Brain microvascular endothelial cell (primary cell): Measurements from ENCODE around the gene UBE3B.

Source experiments
- DNase-seq: peaks from one replicate; pipeline ENCODE4 v3.0.0-alpha.2; 2020
- H3K27ac ChIP-seq: fragments of 250-450 bp; sonication (Bioruptor Pico); 2 replicates; pipeline ENCODE4 v1.5.1; 2020; ENCODE audit warnings: mild to moderate bottlenecking, moderate library complexity
- H3K27me3 ChIP-seq: fragments of 250-450 bp; sonication (Bioruptor Pico); replicated peaks from 2 replicates; pipeline ENCODE4 v1.5.1; 2020; ENCODE audit warnings: mild to moderate bottlenecking
- H3K36me3 ChIP-seq: fragments of 250-450 bp; sonication (Bioruptor Pico); replicated peaks from 2 replicates; pipeline ENCODE4 v1.5.1; 2020; ENCODE audit warnings: mild to moderate bottlenecking
- H3K4me3 ChIP-seq: 2 replicates; pipeline ENCODE4 v1.5.1; 2011; ENCODE audit warnings: low read depth, mild to moderate bottlenecking, control low read depth, low read length, moderate library complexity
- in situ Hi-C: cut with HindIII; loops from 2 replicates; pipeline ENCODE4 v1.10.0; 2017; ENCODE audit warnings: low sequenced_read_pairs, low pct_ligation_motif_present
- TF ChIP-seq, protein P1 (sequence below): IDR thresholded peaks from 2 replicates; pipeline ENCODE4 v1.5.1; 2011; ENCODE audit warnings: low read depth, mild to moderate bottlenecking, moderate library complexity, low read length, control low read depth, inconsistent platforms; ENCODE audit errors: missing control alignments

Gene UBE3B

GRCh38 chr12:109554761-109555160, 77.3 kb downstream of the UBE3B start:
- TF ChIP-seq, protein P1, sequence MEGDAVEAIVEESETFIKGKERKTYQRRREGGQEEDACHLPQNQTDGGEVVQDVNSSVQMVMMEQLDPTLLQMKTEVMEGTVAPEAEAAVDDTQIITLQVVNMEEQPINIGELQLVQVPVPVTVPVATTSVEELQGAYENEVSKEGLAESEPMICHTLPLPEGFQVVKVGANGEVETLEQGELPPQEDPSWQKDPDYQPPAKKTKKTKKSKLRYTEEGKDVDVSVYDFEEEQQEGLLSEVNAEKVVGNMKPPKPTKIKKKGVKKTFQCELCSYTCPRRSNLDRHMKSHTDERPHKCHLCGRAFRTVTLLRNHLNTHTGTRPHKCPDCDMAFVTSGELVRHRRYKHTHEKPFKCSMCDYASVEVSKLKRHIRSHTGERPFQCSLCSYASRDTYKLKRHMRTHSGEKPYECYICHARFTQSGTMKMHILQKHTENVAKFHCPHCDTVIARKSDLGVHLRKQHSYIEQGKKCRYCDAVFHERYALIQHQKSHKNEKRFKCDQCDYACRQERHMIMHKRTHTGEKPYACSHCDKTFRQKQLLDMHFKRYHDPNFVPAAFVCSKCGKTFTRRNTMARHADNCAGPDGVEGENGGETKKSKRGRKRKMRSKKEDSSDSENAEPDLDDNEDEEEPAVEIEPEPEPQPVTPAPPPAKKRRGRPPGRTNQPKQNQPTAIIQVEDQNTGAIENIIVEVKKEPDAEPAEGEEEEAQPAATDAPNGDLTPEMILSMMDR, result no peak
- Histone ChIP-seq H3K36me3 (no peaks in the 10 kb centered on the region), H3K4me3 (no peak overlapping the region), H3K27me3 (peaks cover 3% of the 10 kb centered on the region), H3K27ac (no peak overlapping the region)
- in situ Hi-C loops, result no loop called here
- DNase-seq, result no peak

DNA sequence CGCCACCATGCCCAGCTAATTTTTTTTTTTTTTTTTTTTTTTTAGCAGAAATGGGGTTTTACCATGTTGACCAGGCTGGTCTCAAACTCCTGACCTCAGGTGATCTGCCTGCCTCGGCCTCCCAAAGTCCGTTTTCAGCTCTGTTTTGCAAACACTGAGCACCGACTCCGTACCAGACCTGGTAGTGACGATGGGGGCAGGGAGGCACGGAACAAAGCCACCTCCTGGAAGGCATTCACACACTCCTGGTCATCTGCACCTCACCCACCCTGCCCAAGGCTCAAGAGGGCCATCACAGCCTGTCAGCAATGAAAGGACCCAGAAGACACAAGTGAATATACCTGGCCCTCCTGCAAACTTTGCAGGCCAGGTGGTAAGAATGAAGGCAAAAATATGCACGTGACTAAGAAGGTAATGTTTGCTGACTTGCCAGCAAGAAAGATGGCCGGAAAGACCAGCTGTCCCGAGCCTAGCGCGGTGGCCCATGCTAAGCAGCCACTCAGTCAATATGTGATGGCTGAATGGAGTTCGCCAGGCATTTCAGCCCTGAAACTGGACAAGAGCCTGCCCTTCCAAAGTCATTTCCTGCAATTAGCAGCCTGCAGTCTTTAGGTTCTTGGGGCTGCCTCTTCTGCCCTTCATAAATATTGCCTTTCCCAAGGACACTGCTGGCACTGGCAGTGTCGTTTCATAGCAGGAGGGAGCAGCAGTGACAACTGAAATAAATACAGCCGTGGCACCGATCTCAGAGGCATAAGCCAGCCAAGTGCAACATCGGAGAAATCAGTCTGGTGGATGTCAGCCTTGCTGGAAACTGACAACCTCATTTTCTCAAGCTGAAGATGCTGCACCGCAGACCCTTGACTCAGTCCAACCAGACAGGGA, 78.2 kb downstream of the UBE3B start:
- no peak for DNase-seq
- TF ChIP-seq, protein P1, result no peak
- Histone ChIP-seq H3K36me3 (no peaks in the 10 kb centered on the region), H3K27ac (no peak overlapping the region), H3K27me3 (peaks cover 3% of the 10 kb centered on the region), H3K4me3 (no peak overlapping the region)
- in situ Hi-C loops, result no loop called here

- in situ Hi-C loops, result no loop called here
- Histone ChIP-seq H3K4me3 (no peak overlapping the region), H3K36me3 (no peaks in the 10 kb centered on the region), H3K27me3 (peaks cover 3% of the 10 kb centered on the region), H3K27ac (no peak overlapping the region)
- DNase-seq, result no peak
- TF ChIP-seq, protein P1, result no peak
Observed at GRCh38 chr12:109557200-109557599, 79.8 kb downstream of the UBE3B start.

- in situ Hi-C loops, result no loop called here
- DNase-seq, result no peak
- no peaks in the 10 kb centered on the region for H3K36me3 ChIP-seq
- H3K27me3 ChIP-seq, result peaks cover 3% of the 10 kb centered on the region
- no peak overlapping the region for H3K27ac ChIP-seq
- no peak overlapping the region for H3K4me3 ChIP-seq
- TF ChIP-seq, protein P1, result no peak
Observed at GRCh38 chr12:109557805-109558204, 80.4 kb downstream of the UBE3B start.

DNA sequence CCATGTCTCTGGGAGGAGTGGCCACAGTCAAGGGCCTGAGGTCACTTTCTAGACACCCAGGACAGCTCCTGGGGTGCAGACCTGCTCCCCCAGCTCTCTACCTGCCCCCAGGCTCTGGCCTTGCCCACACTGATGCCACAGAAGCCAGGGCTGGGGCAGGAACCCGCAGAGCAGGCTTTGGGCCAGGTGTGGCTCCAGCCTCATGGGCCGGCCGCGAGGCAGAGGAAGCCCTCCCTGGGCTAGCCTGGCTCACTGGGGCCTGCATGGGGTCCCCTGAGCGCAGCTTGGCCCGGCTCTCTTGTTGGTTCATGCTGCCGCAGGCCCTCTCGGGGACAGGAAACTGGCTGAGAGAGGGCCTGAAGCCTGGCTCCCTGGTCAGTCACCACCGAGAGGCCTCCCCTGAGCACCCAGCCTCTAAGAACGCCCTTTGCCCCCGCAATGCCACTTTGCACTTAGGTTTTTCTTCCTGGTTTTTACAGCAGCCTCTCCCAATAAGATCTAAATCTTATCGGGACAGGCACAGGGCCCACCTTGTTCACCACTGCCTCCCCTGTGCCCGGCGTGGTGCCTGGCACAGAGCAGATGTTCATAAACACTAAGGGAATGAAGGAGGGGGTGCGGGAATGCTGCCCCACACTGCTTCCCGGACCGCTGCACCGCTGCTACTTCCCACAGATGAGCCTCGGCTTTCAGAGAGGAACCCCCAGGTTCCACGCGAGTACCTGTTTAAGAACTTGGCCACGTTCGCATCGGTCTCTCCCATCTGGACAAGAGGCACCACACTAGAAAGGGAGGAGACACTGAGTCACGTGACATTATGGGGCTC, 81.2 kb downstream of the UBE3B start:
- DNase-seq, result no peak
- no peak overlapping the region for H3K27ac ChIP-seq
- H3K4me3 ChIP-seq, result no peak overlapping the region
- in situ Hi-C loops, result no loop called here
- peaks cover 3% of the 10 kb centered on the region for H3K27me3 ChIP-seq
- no peaks in the 10 kb centered on the region for H3K36me3 ChIP-seq
- TF ChIP-seq, protein P1, result no peak
